ENCODE results near the gene MYLK. TPM values are rescaled to one million over a fixed set of nuclear protein-coding genes. Genes with fewer than 3 reads are reported as not detected.

MYLK gene
- total and polyA plus RNA-seq, 2 of the 4 experiments (the other 2 are of a cell fraction), result 299 to 484 TPM

DNA sequence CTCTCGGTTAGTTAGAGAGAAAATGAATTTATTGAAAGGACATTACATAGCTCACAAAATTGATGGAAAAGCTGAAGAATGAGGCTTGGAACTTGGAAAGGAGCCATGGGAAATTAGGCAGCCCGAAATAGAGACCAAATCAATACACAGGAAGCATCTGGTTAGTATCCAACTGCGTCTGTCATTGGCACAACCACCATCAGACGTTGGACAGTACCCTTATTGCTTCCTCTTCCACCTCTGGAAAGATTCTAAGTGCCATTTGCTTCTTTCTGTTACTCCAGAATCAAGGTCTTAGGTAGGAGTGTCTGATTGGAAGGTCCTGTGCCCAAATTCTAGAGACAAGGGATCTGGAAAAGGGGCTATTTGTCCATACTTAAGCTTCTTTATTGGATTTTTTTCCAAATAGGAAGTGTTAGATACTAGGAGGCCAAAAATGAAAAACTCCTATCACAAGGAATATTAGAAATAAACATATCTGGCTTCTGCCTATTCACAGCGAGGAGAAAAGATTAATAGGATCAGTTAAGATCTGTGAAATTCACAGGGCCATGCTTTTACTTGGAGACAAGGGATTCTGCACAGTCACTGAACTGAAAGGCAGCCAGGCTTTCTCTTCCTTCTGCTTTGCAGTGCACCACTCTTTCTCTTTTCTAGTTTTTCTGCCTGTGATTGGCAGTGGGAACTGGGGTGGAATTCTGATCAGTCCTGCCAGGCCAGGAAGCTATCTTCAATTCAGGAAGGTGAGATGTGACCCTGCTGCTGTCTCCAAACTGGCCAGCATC lies 288.5 kb downstream of the MYLK start (continued):
- TF ChIP-seq, protein P1, sequence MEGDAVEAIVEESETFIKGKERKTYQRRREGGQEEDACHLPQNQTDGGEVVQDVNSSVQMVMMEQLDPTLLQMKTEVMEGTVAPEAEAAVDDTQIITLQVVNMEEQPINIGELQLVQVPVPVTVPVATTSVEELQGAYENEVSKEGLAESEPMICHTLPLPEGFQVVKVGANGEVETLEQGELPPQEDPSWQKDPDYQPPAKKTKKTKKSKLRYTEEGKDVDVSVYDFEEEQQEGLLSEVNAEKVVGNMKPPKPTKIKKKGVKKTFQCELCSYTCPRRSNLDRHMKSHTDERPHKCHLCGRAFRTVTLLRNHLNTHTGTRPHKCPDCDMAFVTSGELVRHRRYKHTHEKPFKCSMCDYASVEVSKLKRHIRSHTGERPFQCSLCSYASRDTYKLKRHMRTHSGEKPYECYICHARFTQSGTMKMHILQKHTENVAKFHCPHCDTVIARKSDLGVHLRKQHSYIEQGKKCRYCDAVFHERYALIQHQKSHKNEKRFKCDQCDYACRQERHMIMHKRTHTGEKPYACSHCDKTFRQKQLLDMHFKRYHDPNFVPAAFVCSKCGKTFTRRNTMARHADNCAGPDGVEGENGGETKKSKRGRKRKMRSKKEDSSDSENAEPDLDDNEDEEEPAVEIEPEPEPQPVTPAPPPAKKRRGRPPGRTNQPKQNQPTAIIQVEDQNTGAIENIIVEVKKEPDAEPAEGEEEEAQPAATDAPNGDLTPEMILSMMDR (conservative IDR thresholded peaks at IDR 0.05; ENCODE audit: low read depth, low read length), result no peak

DNA sequence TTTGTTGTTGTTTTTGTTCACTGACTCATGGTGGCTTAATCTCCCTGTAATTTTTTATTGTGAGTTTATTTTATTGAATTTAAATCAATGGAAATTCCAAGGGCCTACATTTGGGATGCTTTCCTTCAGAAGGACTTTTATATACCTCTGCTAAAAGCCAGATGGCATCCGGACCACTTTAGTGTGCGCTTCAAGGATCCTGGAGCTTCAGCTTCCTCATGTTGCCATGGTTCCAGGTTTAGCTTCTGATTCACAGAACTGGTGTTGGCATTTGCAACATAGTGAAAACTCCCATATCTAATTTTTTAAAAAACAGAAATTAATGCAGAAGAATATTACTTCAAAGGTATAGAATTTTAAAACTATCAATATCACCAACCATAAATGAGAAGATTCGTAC lies 290.8 kb downstream of the MYLK start:
- Histone ChIP-seq H3K36me3 (ENCODE audit: control insufficient read depth, insufficient read depth, low read length) (peaks cover 7% of the 10 kb centered on the region; the same call in 1 of the 2 replicates), H4K91ac (ENCODE audit: insufficient read depth, low read depth, low read length) (no peak overlapping the region), H2AK5ac (ENCODE audit: low read depth, low read length) (no peak overlapping the region), H3K18ac (ENCODE audit: low read depth, low read length) (no peak overlapping the region), H3K27me3 (ENCODE audit: control insufficient read depth, insufficient read depth, low read length) (no peaks in the 10 kb centered on the region), H2AK9ac (replicated peaks; ENCODE audit: low read depth, low read length, poor library complexity) (no peak overlapping the region), H3K4me1 (ENCODE audit: control insufficient read depth, insufficient read depth, low read length) (no peaks in the 10 kb centered on the region; the same call in 1 of the 2 replicates), H2BK5ac (ENCODE audit: low read depth, low read length, poor library complexity, severe bottlenecking) (no peak overlapping the region), H3K79me1 (ENCODE audit: low read depth in 1 of 2, low read length in 2 of 2) (peaks cover 0 to 20% of the 10 kb centered on the region in 2 experiments; a peak in 3 of 4 replicates), H2BK15ac (ENCODE audit: low read depth, low read length) (no peak overlapping the region), H4K5ac (ENCODE audit: low read depth, low read length) (no peak overlapping the region), H3K27ac (ENCODE audit: insufficient read depth, low read length) (no peak overlapping the region), H4K20me1 (ENCODE audit: insufficient read depth, low read length) (no peaks in the 10 kb centered on the region), H3K14ac (replicated peaks; ENCODE audit: low read depth, low read length) (no peak overlapping the region), H3K9me3 (ENCODE audit: control insufficient read depth, insufficient read depth, low read length) (peaks cover 6% of the 10 kb centered on the region), H3K4ac (ENCODE audit: low read depth, low read length) (no peak overlapping the region), H3K23ac (ENCODE audit: low read depth, low read length) (no peak overlapping the region), H3K56ac (ENCODE audit: extremely low read depth, insufficient read depth, low read length) (no peak overlapping the region), H2BK120ac (ENCODE audit: low read depth, low read length) (no peak overlapping the region), H4K8ac (ENCODE audit: low read depth in 2 of 2, low read length in 2 of 2) (no peak overlapping the region), H3K4me3 (ENCODE audit: insufficient read depth, low read depth, low read length) (no peak overlapping the region), H3K4me2 (ENCODE audit: low read depth, low read length) (no peak overlapping the region), H2AFZ (replicated peaks; ENCODE audit: low read length, poor library complexity) (no peak overlapping the region), H3K9ac (ENCODE audit: low read depth, low read length) (no peak overlapping the region), H2BK20ac (ENCODE audit: low read depth, low read length) (no peak overlapping the region), H3K9me1 (ENCODE audit: insufficient read depth, low read length) (peaks cover 4% of the 10 kb centered on the region)
- no TSS peak for BruUV-seq (replicated peaks)
- POLR2A ChIA-PET (ENCODE audit: unreplicated experiment), result no interaction called here
- no peak for DNase-seq
- in situ Hi-C loops (cut with MboI; ENCODE audit: low sequenced_read_pairs) (no loop called here), intact Hi-C loops (cut with micrococcal nuclease) (no loop called here), dilution Hi-C loops (cut with HindIII; ENCODE audit: low sequenced_read_pairs, unreplicated experiment) (no loop called here)
- TF ChIP-seq NFE2L2 (IDR thresholded peaks at IDR 0.05; ENCODE audit: low read depth, low read length), result no peak
- TF ChIP-seq BHLHE40 (IDR thresholded peaks at IDR 0.05; ENCODE audit: low read depth, low read length), result no peak
- no peak for TF ChIP-seq RAD21 (IDR thresholded peaks at IDR 0.05; ENCODE audit: low read length)
- TF ChIP-seq MAFK (IDR thresholded peaks at IDR 0.05; ENCODE audit: low read depth, low read length), result no peak
- no peak for TF ChIP-seq SMC3 (IDR thresholded peaks at IDR 0.05; ENCODE audit: low read depth, low read length)
- TF ChIP-seq POLR2A (IDR thresholded peaks at IDR 0.05; ENCODE audit: low read depth, low read length), result no peak
- no peak for TF ChIP-seq RFX5 (IDR thresholded peaks at IDR 0.05; ENCODE audit: low read depth, low read length)
- TF ChIP-seq, protein P2, sequence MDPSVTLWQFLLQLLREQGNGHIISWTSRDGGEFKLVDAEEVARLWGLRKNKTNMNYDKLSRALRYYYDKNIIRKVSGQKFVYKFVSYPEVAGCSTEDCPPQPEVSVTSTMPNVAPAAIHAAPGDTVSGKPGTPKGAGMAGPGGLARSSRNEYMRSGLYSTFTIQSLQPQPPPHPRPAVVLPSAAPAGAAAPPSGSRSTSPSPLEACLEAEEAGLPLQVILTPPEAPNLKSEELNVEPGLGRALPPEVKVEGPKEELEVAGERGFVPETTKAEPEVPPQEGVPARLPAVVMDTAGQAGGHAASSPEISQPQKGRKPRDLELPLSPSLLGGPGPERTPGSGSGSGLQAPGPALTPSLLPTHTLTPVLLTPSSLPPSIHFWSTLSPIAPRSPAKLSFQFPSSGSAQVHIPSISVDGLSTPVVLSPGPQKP (IDR thresholded peaks at IDR 0.05; ENCODE audit: borderline replicate concordance, low read depth, low read length), result no peak
- CTCF ChIA-PET, result no interaction called here
- WGBS, 2 experiments (ENCODE audit: extremely low coverage in 2 of 2, insufficient read length in 1 of 2), result no CpG with 5 or more reads among the region's 3 CpGs
- ATAC-seq (ENCODE audit: low read depth), result no peak

All from IMR-90 (cell line).